IPS-18c (cell line): ENCODE results near the gene URGCP.
A peak's percentile ranks its signal among the peaks of the same experiment; 100 is the strongest.

Source experiments
- H3K4me3 ChIP-seq: 2 replicates; pipeline ENCODE4 v1.7.0; 2013; ENCODE audit warnings: low read depth, mild to moderate bottlenecking, low read length, moderate library complexity; ENCODE audit not compliant: insufficient read depth
- H3K9me3 ChIP-seq: one replicate; pipeline ENCODE4 v1.6.1; 2013; ENCODE audit warnings: mild to moderate bottlenecking, low read length, moderate library complexity; ENCODE audit not compliant: control insufficient read depth, insufficient read depth

URGCP gene

DNA sequence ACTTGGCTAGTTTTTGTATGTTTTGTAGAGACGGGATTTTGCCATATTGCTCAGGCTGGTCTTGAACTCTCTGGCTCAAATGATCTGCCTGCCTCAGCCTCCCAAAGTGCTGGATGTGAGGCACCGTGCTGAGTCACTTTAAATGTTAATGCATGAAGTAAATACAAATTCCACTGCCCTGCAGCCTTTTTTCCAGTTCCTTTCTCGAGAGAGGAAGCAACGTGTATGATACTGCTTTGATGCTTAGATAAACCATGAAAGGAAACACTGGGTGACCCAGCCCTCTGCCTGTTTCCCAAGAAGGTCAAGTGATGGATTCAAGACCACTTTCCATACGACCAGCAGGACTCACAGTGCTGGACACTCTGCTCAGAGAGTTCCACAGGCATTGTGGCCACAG, 25.8 kb downstream of the URGCP start:
- Histone ChIP-seq H3K9me3 (no peaks in the 10 kb centered on the region), H3K4me3 (no peak overlapping the region)

DNA sequence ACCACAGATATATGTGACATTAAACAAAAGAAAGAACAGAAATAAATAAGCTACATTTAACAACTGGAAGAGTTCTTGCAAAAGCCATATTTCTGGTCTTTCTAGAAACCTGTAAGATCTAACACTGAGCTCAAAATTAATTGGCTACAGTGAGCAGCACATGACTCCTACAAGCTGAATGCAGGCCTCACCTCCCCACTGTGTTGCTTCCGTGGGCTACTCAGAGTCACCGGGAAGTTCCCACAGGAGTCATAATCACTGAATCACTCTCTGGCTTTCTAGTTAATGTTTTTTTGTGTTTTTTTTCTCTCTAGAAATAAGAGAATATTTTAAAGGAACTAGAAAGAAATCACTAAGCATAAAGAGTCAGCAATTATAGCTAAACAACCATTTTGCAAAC, 26.9 kb downstream of the URGCP start:
- no peaks in the 10 kb centered on the region for H3K9me3 ChIP-seq
- H3K4me3 ChIP-seq, result no peak overlapping the region

DNA sequence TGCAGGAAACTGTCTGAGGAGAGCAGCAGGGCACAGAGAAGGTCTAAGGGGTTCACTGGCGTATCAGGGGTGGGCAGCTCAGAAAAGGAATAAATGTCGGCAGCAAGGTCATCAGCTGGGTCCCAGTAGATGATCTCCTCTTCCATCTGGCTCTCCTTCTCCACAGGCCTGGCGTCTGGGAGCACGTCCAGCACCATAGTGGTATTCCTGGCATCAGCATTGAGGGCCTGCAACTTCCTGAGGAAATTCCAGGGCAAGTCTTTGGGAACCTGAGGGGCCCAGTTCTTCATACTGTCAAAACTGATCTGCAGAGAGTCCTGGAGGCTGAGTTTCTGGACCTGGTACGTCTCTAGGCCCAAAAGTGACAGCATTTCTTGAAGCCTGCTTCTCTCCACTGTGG, 27.5 kb downstream of the URGCP start:
- Histone ChIP-seq H3K9me3 (no peaks in the 10 kb centered on the region), H3K4me3 (no peak overlapping the region)

DNA sequence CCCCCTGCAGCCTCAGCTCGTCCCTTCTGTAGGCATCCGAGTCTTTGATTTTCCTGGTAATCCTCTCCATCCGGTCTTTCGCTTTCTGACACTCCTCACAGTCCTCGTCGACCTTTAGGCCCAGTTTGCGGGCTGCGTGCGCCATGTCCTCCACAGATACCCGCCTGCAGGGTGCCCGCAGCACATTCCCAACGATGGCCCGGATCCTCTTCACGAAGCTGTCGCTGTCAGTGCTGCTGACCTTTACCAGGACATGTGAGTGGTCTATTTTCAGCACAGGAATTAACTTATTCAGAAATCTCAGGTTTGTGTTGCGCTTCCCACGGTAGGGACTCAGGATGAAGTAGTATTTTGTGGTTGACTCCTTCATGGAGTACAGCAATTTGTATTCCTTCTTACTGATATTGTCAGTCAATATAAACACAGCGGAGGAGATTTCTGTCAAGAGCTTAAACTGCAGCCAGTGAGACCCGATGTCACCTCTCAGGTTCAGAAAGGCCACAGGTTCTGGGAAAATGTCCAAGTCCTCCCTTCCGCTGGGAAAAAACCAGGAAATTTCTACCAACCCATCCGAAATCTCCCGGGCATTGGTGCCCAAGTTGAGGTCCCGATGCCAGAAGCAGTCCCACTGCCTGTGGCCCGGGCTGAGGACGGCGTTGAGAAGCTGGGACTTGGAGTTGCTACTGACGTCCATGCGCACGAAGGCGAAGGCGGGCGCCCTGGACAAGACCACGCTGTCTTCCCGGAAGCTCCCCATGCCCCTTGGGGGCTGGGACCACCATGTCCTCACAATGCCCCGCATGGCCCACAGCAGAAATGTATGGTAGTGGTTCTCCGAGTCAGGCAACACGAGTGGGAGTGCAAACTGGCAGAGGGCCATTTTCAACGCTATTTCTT, 28.2 kb downstream of the URGCP start:
- Histone ChIP-seq H3K9me3 (no peaks in the 10 kb centered on the region), H3K4me3 (no peak overlapping the region)

- H3K4me3 ChIP-seq, result no peak overlapping the region
- H3K9me3 ChIP-seq, result no peaks in the 10 kb centered on the region
Measured at GRCh38 chr7:43876976-43877745, 29.2 kb downstream of the URGCP start.

- H3K4me3 ChIP-seq, result no peak overlapping the region
- H3K9me3 ChIP-seq, result no peaks in the 10 kb centered on the region
Measured at GRCh38 chr7:43876241-43876640, 30.2 kb downstream of the URGCP start.

DNA sequence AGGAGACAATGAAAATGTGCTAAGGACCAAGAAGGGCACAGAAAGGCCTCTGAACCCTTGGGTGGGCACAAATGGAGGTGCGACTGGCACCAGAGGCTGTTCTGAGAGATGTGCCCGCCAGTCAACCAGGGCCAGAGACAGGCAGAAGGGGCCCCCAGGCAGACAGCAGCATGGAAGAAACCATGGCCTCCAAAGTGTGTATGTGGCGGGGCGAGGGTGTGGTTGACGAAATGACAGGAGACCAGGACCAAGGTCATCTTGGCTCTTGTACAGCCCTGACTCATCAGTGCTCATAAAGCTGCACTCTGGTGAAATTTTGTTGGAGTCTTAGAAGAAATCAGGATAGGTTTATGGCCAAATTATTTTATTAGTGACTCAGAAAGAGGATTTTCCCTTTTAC, 33.1 kb downstream of the URGCP start:
- peaks cover 3% of the 10 kb centered on the region for H3K9me3 ChIP-seq
- no peak overlapping the region for H3K4me3 ChIP-seq

DNA sequence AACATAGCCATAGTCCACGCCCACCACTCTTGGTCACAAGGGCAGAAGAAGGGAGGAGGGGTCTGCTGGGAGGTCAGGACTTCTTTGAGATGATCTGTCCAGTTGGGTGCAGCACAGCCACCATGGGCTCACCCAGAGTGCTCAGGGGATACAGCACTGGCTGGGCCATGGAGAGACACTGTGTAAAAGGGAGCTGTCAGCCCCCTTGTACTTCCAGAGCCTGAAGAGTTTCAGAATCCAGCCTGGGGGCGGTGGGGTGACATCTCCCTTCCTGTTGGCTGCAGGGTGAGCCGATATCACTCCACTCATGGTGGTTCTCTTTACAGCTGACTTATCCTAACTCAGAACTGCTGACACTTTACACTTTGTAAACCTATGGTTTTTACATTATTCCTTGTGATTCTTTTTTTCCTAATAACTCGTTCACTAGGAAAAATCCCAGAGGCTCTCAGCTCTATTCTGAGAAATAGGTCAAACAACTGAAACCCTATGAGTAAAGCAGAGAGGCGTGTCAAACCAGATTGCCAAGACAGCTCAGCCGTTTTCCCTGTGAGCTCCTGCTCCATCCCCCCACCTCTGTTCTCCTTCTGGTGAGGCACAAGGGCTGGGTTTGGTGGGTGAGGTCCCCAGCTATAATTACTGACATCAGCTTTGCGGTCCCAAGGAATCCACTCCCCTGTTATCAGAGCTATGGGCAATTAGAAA, 33.8 kb downstream of the URGCP start:
- H3K9me3 ChIP-seq, result peaks cover 3% of the 10 kb centered on the region
- H3K4me3 ChIP-seq, result no peak overlapping the region

- H3K4me3 ChIP-seq, result no peak overlapping the region
- H3K9me3 ChIP-seq, result peaks cover 3% of the 10 kb centered on the region
Measured at GRCh38 chr7:43871064-43871463, 35.3 kb downstream of the URGCP start.

DNA sequence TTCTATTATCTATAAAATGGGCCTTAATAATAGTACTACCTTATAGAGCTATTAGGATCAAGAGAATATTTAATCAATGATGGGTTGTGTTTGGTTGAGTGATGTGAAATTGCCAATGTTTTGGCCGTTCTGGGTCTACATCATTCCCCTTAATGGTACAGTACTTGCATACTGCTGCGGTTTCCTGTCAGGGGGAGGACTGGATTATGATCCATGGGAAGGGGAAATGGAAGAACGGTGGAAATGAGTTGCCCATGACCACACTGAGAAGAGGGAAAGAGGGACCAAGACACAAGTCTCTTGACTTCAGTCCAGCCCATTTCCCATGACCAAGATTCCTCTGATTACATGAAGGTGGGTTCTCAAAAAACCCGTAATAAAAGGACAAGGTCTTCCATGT, 36.1 kb downstream of the URGCP start:
- no peak overlapping the region for H3K4me3 ChIP-seq
- H3K9me3 ChIP-seq, result peaks cover 3% of the 10 kb centered on the region

GRCh38 chr7:43869867-43870240, 36.5 kb downstream of the URGCP start:
- Histone ChIP-seq H3K9me3 (peaks cover 3% of the 10 kb centered on the region), H3K4me3 (peak overlapping the region; percentile 87)

DNA sequence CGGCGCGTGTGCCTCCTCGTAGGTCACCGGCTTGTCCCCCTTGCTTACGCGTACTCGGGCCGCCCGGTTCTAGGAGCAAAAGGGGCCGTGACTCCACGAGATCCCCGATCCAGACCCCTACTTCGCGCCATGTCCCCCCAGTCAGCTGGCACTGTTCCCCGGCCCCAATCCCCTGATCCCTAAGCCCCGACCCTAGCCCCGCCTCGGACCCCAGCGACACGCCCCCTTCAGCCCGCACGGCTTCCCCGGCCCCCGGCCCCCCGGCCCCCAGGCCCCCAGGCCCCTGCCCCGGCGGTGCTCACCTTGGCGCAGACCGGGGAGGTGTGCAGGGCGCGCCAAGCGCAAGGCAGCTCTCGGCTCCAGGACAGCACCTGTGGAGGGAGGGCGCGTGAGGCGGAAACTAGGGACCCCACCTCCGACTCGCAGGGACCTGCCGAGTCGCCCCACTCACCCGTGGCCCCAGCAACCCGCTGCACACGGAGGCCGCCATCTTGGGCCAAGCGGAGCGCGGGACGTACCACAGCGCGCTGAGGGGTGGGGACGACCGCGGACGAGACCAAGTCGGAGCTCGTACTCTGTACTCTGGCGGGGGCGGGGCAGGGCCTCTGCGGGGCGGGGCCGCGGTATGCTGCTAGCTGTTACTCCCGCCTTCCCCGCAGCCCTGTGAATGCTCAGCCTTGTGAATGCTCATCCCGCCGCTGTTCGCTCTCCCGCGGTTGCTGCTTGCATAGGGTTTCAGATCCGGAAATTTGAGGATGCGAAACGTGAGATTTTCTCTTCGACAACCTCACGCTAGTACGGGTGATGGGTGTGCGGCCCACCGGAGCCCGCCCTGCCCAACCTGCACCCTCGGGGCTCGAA, 37.2 kb downstream of the URGCP start, which contains the start of gene MRPS24:
Gene MRPS24 (minus strand): TSS at position 512 of the 861 bp plus-strand sequence. CDS start 22 bp downstream, at position 490.
- peaks cover 3% of the 10 kb centered on the region for H3K9me3 ChIP-seq
- peak within 1 kb of the TSS; percentile 87 for H3K4me3 ChIP-seq

DNA sequence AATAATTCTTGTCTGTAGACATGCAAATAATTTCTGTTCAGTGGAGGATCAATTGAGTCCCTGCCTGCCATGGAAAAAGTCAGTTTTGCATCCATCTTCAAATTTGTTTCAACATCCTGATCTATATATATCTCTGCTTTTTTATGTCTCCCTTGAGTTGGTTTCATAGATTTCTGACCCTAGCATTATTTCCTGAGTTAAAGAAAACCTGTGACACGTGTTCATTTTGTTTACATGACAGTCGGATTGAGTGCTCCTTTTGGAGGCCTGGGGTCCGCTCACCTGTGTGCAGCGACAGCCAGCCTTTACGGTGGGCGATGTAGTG, 37.8 kb downstream of the URGCP start:
- H3K4me3 ChIP-seq, result peak overlapping the region; percentile 87
- H3K9me3 ChIP-seq, result peaks cover 3% of the 10 kb centered on the region

DNA sequence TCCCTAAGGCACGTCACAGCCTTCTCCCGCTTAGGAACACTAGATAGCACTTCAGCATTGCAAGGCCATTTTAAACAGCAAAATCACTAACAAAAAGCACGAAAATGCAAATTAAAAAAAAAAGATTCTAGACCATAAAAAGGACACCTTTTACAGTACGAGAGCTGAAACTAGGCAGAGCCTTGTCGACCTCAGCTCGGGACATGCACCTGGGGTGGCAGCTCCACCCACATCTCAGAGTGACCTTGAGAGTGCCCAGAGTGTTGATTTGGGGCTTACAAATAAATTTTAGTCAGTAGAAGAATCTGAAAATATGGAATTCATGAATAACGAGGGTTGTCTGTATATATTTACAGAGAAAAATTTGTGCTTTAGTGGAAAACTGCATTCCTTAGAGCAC, 38.2 kb downstream of the URGCP start:
- H3K9me3 ChIP-seq, result peaks cover 3% of the 10 kb centered on the region
- H3K4me3 ChIP-seq, result peak overlapping the region; percentile 87; the same call in 1 of the 2 replicates

DNA sequence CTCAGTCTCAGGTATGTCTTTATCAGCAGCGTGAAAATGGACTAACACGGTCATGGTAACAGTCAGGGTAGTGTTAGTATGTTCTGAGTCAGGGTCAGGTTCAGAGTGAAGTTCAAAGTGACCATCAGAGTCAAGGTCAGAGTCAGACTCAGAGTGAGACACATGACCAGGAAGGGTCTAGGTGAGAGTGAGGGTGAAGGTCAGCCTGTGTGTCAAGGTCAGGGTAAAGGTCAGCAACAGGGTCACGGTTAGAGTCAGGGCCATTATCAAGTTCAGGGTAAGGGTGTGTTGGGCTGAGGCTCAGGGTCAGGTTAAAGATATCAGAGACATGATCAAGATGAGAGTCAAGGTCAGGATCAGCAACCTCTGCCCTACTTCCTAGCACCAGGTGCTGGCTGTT, 41.1 kb downstream of the URGCP start:
- Histone ChIP-seq H3K9me3 (no peaks in the 10 kb centered on the region), H3K4me3 (no peak overlapping the region)

DNA sequence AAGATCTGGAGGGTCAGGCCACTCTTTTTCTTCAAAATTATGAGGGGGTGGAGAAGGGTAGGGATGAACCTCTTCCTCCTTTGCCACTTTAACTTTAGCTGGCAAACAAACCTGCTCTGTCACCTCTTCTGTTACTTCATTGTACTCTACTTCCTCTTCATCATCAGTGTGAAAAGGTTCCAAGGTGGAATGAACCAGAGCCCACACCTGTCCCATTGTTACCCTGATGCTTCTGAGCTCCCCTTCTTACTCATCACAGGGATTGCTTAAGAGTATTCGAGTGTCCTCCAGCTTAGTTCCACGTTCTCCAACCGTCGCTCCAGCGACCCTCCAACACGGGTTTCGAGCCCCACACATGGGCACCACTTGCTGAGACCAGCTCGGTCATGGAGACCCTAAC, 42.3 kb downstream of the URGCP start:
- H3K9me3 ChIP-seq, result no peaks in the 10 kb centered on the region

GRCh38 chr7:43856996-43857395, 49.4 kb downstream of the URGCP start:
- H3K4me3 ChIP-seq, result no peak overlapping the region
- H3K9me3 ChIP-seq, result no peaks in the 10 kb centered on the region

More for the DNA sequence above, 42.3 kb downstream of the URGCP start:
- H3K4me3 ChIP-seq, result no peak overlapping the region
